Astrocyte (in vitro differentiated cells and primary cell): Measurements from ENCODE around the gene TMEM129. TPM values are rescaled to one million over a fixed set of nuclear protein-coding genes. Genes with fewer than 3 reads are reported as not detected.

Experiments
- DNase-seq: peaks from one replicate; pipeline ENCODE4 v3.0.0-alpha.2; 2010; ENCODE audit warnings: low read depth
- FAIRE-seq: peaks from 2 replicates; lab custom pipeline; 2011; peaks lifted over from hg19 to GRCh38; lab: Jason Lieb, UNC
- H2AFZ ChIP-seq: 2 replicates; pipeline ENCODE4 v1.6.0; 2012; ENCODE audit warnings: low read depth, low read length, inconsistent platforms
- H3K27ac ChIP-seq: 2 replicates; pipeline ENCODE4 v1.5.1; 2011; ENCODE audit warnings: low read depth, low read length, inconsistent platforms
- H3K27me3 ChIP-seq: 2 replicates; pipeline ENCODE4 v1.6.0; 2011; ENCODE audit warnings: low read length, inconsistent platforms; ENCODE audit not compliant: insufficient read depth
- H3K36me3 ChIP-seq: 2 replicates; pipeline ENCODE4 v1.5.1; 2011; ENCODE audit warnings: low read length, inconsistent platforms; ENCODE audit not compliant: insufficient read depth
- H3K4me1 ChIP-seq: 2 replicates; pipeline ENCODE4 v1.5.1; 2011; ENCODE audit warnings: low read length, inconsistent platforms; ENCODE audit not compliant: insufficient read depth
- H3K4me2 ChIP-seq: 2 replicates; pipeline ENCODE4 v1.6.0; 2012; ENCODE audit warnings: low read length, inconsistent platforms
- H3K4me3 ChIP-seq: 2 replicates; pipeline ENCODE4 v1.5.1; 2011; ENCODE audit warnings: low read depth, mild to moderate bottlenecking, low read length, inconsistent platforms; ENCODE audit not compliant: insufficient read depth
- H3K79me2 ChIP-seq: 2 replicates; pipeline ENCODE4 v1.6.0; 2012; ENCODE audit warnings: mild to moderate bottlenecking, low read length, inconsistent platforms; ENCODE audit not compliant: insufficient read depth
- H3K9ac ChIP-seq: 2 replicates; pipeline ENCODE4 v1.6.0; 2012; ENCODE audit warnings: mild to moderate bottlenecking, low read length, inconsistent platforms
- H3K9me3 ChIP-seq: 2 replicates; pipeline ENCODE4 v1.5.1; 2012; ENCODE audit warnings: low read depth, mild to moderate bottlenecking, low read length, inconsistent platforms; ENCODE audit not compliant: insufficient read depth
- H4K20me1 ChIP-seq: 2 replicates; pipeline ENCODE4 v1.6.0; 2012; ENCODE audit warnings: low read length, inconsistent platforms; ENCODE audit not compliant: insufficient read depth
- H3K27ac Mint-ChIP-seq: one replicate; pipeline ENCODE4 v1.8.0; 2021; ENCODE audit warnings: mild to moderate bottlenecking, mixed read lengths; ENCODE audit not compliant: unreplicated experiment
- H3K27me3 Mint-ChIP-seq: one replicate; pipeline ENCODE4 v1.8.0; 2021; ENCODE audit warnings: low read depth, mixed read lengths; ENCODE audit not compliant: unreplicated experiment
- H3K36me3 Mint-ChIP-seq: one replicate; pipeline ENCODE4 v1.8.0; 2021; ENCODE audit warnings: low read depth, mixed read lengths; ENCODE audit not compliant: unreplicated experiment
- H3K4me1 Mint-ChIP-seq: one replicate; pipeline ENCODE4 v1.8.0; 2021; ENCODE audit warnings: low read depth, mixed read lengths; ENCODE audit not compliant: unreplicated experiment
- H3K4me3 Mint-ChIP-seq: one replicate; pipeline ENCODE4 v1.8.0; 2021; ENCODE audit warnings: mild to moderate bottlenecking, moderate library complexity, mixed read lengths; ENCODE audit not compliant: unreplicated experiment
- H3K9me3 Mint-ChIP-seq: one replicate; pipeline ENCODE4 v1.8.0; 2021; ENCODE audit warnings: mild to moderate bottlenecking, mixed read lengths; ENCODE audit not compliant: unreplicated experiment
- CTCF ChIP-seq: IDR thresholded peaks from 2 replicates; pipeline ENCODE4 v1.5.1; 2011; ENCODE audit warnings: low read depth, mild to moderate bottlenecking, inconsistent platforms, low read length, moderate library complexity; ENCODE audit not compliant: insufficient read depth
- EZH2 ChIP-seq: IDR thresholded peaks from 2 replicates; pipeline ENCODE4 v1.6.1; 2012; ENCODE audit warnings: mild to moderate bottlenecking, low read length, inconsistent platforms; ENCODE audit not compliant: insufficient read depth
- total RNA-seq: library from RNA; stranded (reverse); gene quantifications from 2 replicates; pipeline ENCODE4 v1.2.1, GENCODE V29; 2021

The TMEM129 gene
- total RNA-seq, 1 donor from 2014 or later = 26.8 TPM

- H4K20me1 ChIP-seq = no peaks in the 10 kb centered on the region
- DNase-seq (no peak), FAIRE-seq (no peak)
- H3K36me3 Mint-ChIP-seq = no peaks in the 10 kb centered on the region
- H3K4me3 ChIP-seq = no peak overlapping the region
- no peaks in the 10 kb centered on the region for H3K27me3 ChIP-seq
- no peaks in the 10 kb centered on the region for H3K79me2 ChIP-seq
- no peak overlapping the region for H3K9ac ChIP-seq
- no peaks in the 10 kb centered on the region for H3K4me1 Mint-ChIP-seq
- H3K27me3 Mint-ChIP-seq = peaks cover 6% of the 10 kb centered on the region
- H3K4me2 ChIP-seq = no peak overlapping the region
- H3K27ac ChIP-seq = no peak overlapping the region
- H2AFZ ChIP-seq = no peak overlapping the region
- no peak overlapping the region for H3K4me3 Mint-ChIP-seq
- no peaks in the 10 kb centered on the region for H3K9me3 ChIP-seq
- H3K9me3 Mint-ChIP-seq = no peaks in the 10 kb centered on the region
- TF ChIP-seq CTCF = no peak
- TF ChIP-seq EZH2 = no peak
- H3K27ac Mint-ChIP-seq = no peak overlapping the region
- no peaks in the 10 kb centered on the region for H3K4me1 ChIP-seq
- no peaks in the 10 kb centered on the region for H3K36me3 ChIP-seq
Observed at GRCh38 chr4:1770245-1770644, 49.1 kb upstream of the TMEM129 start.

- Histone ChIP-seq H3K4me3 (no peak overlapping the region), H3K9me3 (no peaks in the 10 kb centered on the region), H3K27ac (no peak overlapping the region), H3K4me2 (no peak overlapping the region), H2AFZ (no peak overlapping the region), H3K36me3 (no peaks in the 10 kb centered on the region), H3K79me2 (no peaks in the 10 kb centered on the region), H3K27me3 (no peaks in the 10 kb centered on the region), H3K4me1 (no peaks in the 10 kb centered on the region), H3K9ac (no peak overlapping the region), H4K20me1 (no peaks in the 10 kb centered on the region)
- Mint-ChIP-seq H3K27ac (no peak overlapping the region), H3K27me3 (peaks cover 6% of the 10 kb centered on the region), H3K9me3 (no peaks in the 10 kb centered on the region), H3K36me3 (no peaks in the 10 kb centered on the region), H3K4me3 (no peak overlapping the region), H3K4me1 (no peaks in the 10 kb centered on the region)
- DNase-seq (no peak), FAIRE-seq (no peak)
- TF ChIP-seq EZH2 = no peak
- no peak for TF ChIP-seq CTCF
Observed at GRCh38 chr4:1769692-1770091, 48.6 kb upstream of the TMEM129 start.

GRCh38 chr4:1768367-1769034 lies 47.4 kb upstream of the TMEM129 start:
- H3K27ac Mint-ChIP-seq = no peak overlapping the region
- H3K36me3 ChIP-seq = no peaks in the 10 kb centered on the region
- TF ChIP-seq EZH2 (peak; percentile 51), CTCF (no peak)
- no peaks in the 10 kb centered on the region for H3K4me1 Mint-ChIP-seq
- no peak overlapping the region for H2AFZ ChIP-seq
- H3K9me3 ChIP-seq = no peaks in the 10 kb centered on the region
- no peaks in the 10 kb centered on the region for H3K4me1 ChIP-seq
- no peak overlapping the region for H3K4me2 ChIP-seq
- no peaks in the 10 kb centered on the region for H3K36me3 Mint-ChIP-seq
- H3K9me3 Mint-ChIP-seq = no peaks in the 10 kb centered on the region
- FAIRE-seq (no peak), DNase-seq (no peak)
- no peak overlapping the region for H3K4me3 ChIP-seq
- H3K27me3 Mint-ChIP-seq = peaks cover 4% of the 10 kb centered on the region
- H3K27ac ChIP-seq = no peak overlapping the region
- no peak overlapping the region for H3K4me3 Mint-ChIP-seq
- no peaks in the 10 kb centered on the region for H3K79me2 ChIP-seq
- H3K27me3 ChIP-seq = no peaks in the 10 kb centered on the region
- H3K9ac ChIP-seq = no peak overlapping the region
- H4K20me1 ChIP-seq = no peaks in the 10 kb centered on the region
